Measurements from ENCODE around the gene BET1. TPM values are rescaled to one million over a fixed set of nuclear protein-coding genes. Genes with fewer than 3 reads are reported as not detected.

BET1 gene
- total and polyA plus RNA-seq, 2 of the 8 experiments (the other 6 are each of a cell fraction or from before 2014, with no cell fraction given), result 20.6 to 31.7 TPM

- Histone ChIP-seq H3K18ac (ENCODE audit: extremely low read depth, low read length) (no peak overlapping the region), H3K9ac (replicated peaks in 1 of 4; ENCODE audit: extremely low read depth in 1 of 4, low read depth in 3 of 4, low read length in 3 of 4) (no peak overlapping the region), H3K4me1 (replicated peaks in 1 of 4; ENCODE audit: control insufficient read depth in 3 of 4, insufficient read depth in 4 of 4, low read length in 3 of 4) (no peaks in the 10 kb centered on the region), H3K79me1 (ENCODE audit: low read depth, low read length) (no peaks in the 10 kb centered on the region), H3K14ac (ENCODE audit: insufficient read length) (no peak overlapping the region), H4K5ac (ENCODE audit: insufficient read length, low read depth, low read length) (no peak overlapping the region), H3K27me3 (replicated peaks in 1 of 4; ENCODE audit: control insufficient read depth in 3 of 4, extremely low read depth in 1 of 4, insufficient read depth in 3 of 4, low read length in 3 of 4) (no peaks in the 10 kb centered on the region), H2BK12ac (ENCODE audit: low read depth, low read length) (no peak overlapping the region), H3K9me3 (ENCODE audit: insufficient read depth in 2 of 2, low read depth in 1 of 2, low read length in 1 of 2) (no peaks in the 10 kb centered on the region), H2BK5ac (ENCODE audit: low read depth, low read length) (no peak overlapping the region), H3K4ac (replicated peaks; ENCODE audit: insufficient read length, low read depth, low read length) (no peak overlapping the region), H2AFZ (ENCODE audit: low read length) (no peak overlapping the region), H2BK120ac (replicated peaks; ENCODE audit: low read depth, low read length) (no peak overlapping the region), H3K4me3 (ENCODE audit: extremely low read depth in 1 of 4, insufficient read depth in 2 of 4, low read depth in 3 of 4, low read length in 4 of 4) (no peak overlapping the region), H3K79me2 (ENCODE audit: control insufficient read depth in 1 of 2, insufficient read depth in 2 of 2, low read length in 2 of 2) (no peaks in the 10 kb centered on the region), H4K20me1 (replicated peaks in 1 of 2; ENCODE audit: control insufficient read depth in 1 of 2, insufficient read depth in 2 of 2, low read length in 2 of 2) (no peaks in the 10 kb centered on the region), H3K4me2 (ENCODE audit: insufficient read depth in 1 of 2, low read depth in 2 of 2, low read length in 2 of 2) (no peak overlapping the region), H3K56ac (replicated peaks; ENCODE audit: insufficient read length, low read depth, low read length) (no peak overlapping the region), H3K27ac (ENCODE audit: low read depth, low read length) (no peak overlapping the region), H3K36me3 (ENCODE audit: control insufficient read depth in 2 of 4, insufficient read depth in 4 of 4, low read length in 3 of 4) (no peaks in the 10 kb centered on the region), H4K8ac (ENCODE audit: extremely low read depth, insufficient read depth, low read length) (no peak overlapping the region), H2AK5ac (ENCODE audit: low read depth, low read length) (no peak overlapping the region), H2BK20ac (ENCODE audit: low read length) (no peak overlapping the region), H2BK15ac (ENCODE audit: low read length) (no peak overlapping the region), H3K23ac (ENCODE audit: insufficient read length) (no peak overlapping the region), H3K23me2 (ENCODE audit: low read depth, low read length) (no peaks in the 10 kb centered on the region), H4K91ac (replicated peaks; ENCODE audit: insufficient read length, low read length) (no peak overlapping the region)
- FAIRE-seq (no peak), DNase-seq (ENCODE audit: low read depth in 1 of 2, low spot score in 2 of 2) (no peak)
- ChIA-PET CTCF (ENCODE audit: partially characterized antibody) (no interaction called here), POLR2A (ENCODE audit: partially characterized antibody) (no interaction called here)
- TF ChIP-seq CBX8 (IDR thresholded peaks at IDR 0.05; ENCODE audit: borderline replicate concordance, low read depth, low read length), result no peak
- TF ChIP-seq SIX5 (IDR thresholded peaks at IDR 0.05; ENCODE audit: low read depth, low read length), result no peak
- no peak for TF ChIP-seq NRF1 (IDR thresholded peaks at IDR 0.05; ENCODE audit: low read depth, low read length)
- no peak for TF ChIP-seq SUZ12 (IDR thresholded peaks at IDR 0.05; ENCODE audit: low read length)
- TF ChIP-seq SP2 (IDR thresholded peaks at IDR 0.05; ENCODE audit: low read length), result no peak
- 91% methylated on average over 3 of the region's 3 CpGs; no CpG with 5 or more reads in 1 of the 2 experiments for WGBS, 2 experiments (ENCODE audit: extremely low coverage in 1 of 2, insufficient coverage in 1 of 2, insufficient read length in 1 of 2, insufficient replicate concordance in 2 of 2, low coverage in 1 of 2, low lambda C conversion rate in 2 of 2, missing lambda C conversion rate in 1 of 2)
These were observed 26.5 kb upstream of the BET1 start for GRCh38 chr7:94030634-94031033.
